RWPE1 (cell line): ENCODE data around the gene PDE4B.

Experiments used
- CTCF ChIA-PET: fragments of 350-600 bp; sonication (Branson Sonifier 250); formaldehyde crosslinking; extraction: SDS; loops from one replicate; lab custom pipeline; 2021; lab: Yijun Ruan, JAX
- POLR2A ChIA-PET: fragments of 400-600 bp; formaldehyde crosslinking; extraction: SDS; loops from one replicate; lab custom pipeline; 2020; ENCODE audit warnings: antibody characterized with exemption; ENCODE audit not compliant: low non-redundant PET; lab: Yijun Ruan, JAX
- DNase-seq: peaks from one replicate; pipeline ENCODE4 v3.0.0; 2012; ENCODE audit warnings: low spot score
- H3K27ac ChIP-seq: fragments of 450-650 bp; 2 replicates; pipeline ENCODE4 v1.5.1; 2017
- TF ChIP-seq, protein P1 (sequence below): fragments of 450-650 bp; conservative IDR thresholded peaks from 2 replicates; pipeline ENCODE4 v1.5.1; 2017; ENCODE audit warnings: low read depth, mild to moderate bottlenecking

The PDE4B gene

DNA sequence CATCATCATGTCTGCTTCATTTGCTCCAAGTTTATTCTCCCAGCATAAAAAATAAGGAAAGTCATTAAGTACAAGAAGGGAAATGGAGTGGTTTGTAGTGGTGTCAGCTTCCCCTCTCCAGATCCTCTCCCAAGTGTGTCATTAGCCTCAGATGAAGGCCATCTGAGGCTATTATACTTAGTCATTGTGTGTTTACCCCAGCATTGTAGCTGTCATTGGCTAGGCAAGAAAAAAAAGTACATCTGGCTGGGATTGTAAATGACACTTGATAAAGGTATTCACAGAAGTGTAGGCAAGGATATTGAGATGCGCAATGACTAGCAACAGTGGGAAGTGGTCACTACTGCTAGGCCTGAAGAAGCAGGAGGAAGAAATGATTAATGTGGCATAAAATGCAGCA is 424.3 kb downstream of the PDE4B start:
- TF ChIP-seq, protein P1, sequence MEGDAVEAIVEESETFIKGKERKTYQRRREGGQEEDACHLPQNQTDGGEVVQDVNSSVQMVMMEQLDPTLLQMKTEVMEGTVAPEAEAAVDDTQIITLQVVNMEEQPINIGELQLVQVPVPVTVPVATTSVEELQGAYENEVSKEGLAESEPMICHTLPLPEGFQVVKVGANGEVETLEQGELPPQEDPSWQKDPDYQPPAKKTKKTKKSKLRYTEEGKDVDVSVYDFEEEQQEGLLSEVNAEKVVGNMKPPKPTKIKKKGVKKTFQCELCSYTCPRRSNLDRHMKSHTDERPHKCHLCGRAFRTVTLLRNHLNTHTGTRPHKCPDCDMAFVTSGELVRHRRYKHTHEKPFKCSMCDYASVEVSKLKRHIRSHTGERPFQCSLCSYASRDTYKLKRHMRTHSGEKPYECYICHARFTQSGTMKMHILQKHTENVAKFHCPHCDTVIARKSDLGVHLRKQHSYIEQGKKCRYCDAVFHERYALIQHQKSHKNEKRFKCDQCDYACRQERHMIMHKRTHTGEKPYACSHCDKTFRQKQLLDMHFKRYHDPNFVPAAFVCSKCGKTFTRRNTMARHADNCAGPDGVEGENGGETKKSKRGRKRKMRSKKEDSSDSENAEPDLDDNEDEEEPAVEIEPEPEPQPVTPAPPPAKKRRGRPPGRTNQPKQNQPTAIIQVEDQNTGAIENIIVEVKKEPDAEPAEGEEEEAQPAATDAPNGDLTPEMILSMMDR, result no peak
- POLR2A ChIA-PET, result no interaction called here
- DNase-seq, result no peak
- no peak overlapping the region for H3K27ac ChIP-seq
- CTCF ChIA-PET, result interaction anchor here (0.6 kb wide), 2 partner anchors 11 to 373 kb away, joined by 3 read pairs; no protein-coding TSS in a partner anchor

DNA sequence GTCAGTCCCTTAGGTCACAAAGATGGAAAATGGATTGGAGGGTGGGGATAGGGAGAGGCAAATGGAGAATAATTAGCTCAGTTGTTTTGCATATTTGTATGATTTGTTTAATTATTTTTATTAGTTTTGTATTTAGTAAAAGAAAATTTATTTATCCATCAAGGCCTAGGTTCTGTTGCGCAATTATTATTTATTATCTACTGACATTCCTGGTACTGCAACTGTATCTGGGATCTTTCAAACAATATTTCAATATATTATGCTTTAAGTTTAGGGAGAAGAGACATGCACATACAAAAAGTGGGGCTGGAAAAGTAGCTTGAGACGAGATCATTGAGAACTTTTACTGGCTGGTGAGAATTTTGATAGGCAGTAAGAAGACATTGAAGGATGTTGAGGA is 424.9 kb downstream of the PDE4B start:
- no peak overlapping the region for H3K27ac ChIP-seq
- DNase-seq, result no peak
- ChIA-PET POLR2A (no interaction called here), CTCF (interaction anchor here (0.6 kb wide), 1 partner anchor 11 kb away, joined by 3 read pairs; no protein-coding TSS in a partner anchor)
- TF ChIP-seq, protein P1, result no peak

DNA sequence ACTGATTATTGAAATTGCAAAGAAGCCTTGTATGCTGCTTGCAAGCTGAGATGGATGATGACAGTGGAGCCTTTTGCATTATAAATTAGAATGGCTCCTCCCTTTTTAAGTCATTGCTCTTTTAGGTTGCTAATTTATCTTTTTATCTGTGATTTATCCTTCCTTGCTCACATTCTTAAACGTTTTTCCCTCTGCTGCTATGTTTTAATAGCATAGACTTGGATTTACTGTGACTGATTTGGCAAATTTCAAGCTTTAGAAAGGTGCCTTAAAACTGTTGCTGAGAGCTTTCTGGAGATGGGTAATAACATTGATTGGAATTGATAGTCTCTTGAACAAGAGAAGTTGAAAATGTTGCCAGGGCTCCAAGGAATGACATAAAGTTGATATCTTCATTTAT is 427.8 kb downstream of the PDE4B start:
- no peak overlapping the region for H3K27ac ChIP-seq
- TF ChIP-seq, protein P1, result no peak
- ChIA-PET CTCF (no interaction called here), POLR2A (interaction anchor here (0.6 kb wide), 1 partner anchor 921 kb away, joined by 4 read pairs; no protein-coding TSS in a partner anchor)
- no peak for DNase-seq

DNA sequence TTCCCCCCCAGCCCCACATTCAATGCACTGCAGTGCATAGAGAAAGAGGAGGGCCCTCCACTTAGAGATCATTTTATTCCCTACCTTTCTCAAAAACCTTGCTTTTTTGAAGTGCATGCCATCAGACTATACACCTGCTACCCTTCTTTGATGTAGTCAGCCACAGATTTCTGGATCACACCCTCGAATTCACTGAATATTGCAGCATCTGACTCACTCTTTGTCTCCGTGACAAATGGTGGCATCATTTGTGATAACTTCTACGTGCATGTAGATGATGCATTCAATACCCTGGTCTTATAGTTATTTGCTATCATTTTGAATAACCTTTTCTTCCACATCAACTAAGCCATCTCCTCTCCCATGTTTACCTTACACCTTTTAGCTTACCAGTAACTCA is 431.0 kb downstream of the PDE4B start:
- POLR2A ChIA-PET, result no interaction called here
- CTCF ChIA-PET, result no interaction called here
- no peak overlapping the region for H3K27ac ChIP-seq
- TF ChIP-seq, protein P1, result no peak
- DNase-seq, result no peak

DNA sequence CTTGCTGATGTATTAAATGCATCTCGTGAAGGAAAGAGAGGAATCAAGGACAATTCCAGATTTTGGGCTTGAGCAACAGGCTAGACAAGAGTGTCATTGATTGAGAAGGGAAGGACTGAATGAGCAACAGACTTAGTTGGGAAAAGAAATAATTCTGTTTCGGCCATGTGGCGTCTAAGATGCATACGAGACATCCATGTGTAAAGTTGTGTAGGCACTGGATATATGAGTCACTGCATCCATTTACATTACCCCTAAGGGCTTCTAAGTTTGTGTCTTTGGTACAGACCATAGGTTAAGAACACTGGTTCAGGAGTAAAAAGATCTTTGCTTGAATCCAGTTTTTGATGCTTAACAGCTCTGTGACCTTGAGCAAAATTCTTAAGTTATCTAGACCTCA is 434.3 kb downstream of the PDE4B start:
- ChIA-PET CTCF (interaction anchor here (0.7 kb wide), 1 partner anchor 20 kb away, joined by 3 read pairs; no protein-coding TSS in a partner anchor), POLR2A (no interaction called here)
- TF ChIP-seq, protein P1, result no peak
- H3K27ac ChIP-seq, result no peak overlapping the region
- DNase-seq, result no peak

DNA sequence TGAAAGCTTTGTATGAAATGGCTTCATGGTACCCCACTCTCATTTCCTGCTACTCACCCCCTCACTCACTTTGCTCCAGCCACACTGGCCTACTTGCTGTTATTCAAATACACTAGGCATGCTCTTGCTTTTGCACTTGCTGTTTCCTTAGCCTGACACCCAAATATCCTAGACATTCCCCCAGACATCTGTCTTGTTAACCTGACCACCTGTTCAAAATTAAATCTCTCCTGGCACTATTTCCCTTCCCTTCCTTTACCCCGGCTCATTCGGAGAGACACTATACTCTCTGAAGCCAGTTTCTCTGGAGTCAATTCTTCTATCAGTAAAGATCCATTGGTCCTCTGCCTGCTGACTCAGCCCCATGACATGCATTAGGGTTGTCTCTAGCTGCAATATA is 435.3 kb downstream of the PDE4B start:
- TF ChIP-seq, protein P1, result no peak
- ChIA-PET POLR2A (no interaction called here), CTCF (interaction anchor here (0.7 kb wide), 1 partner anchor 21 kb away, joined by 3 read pairs; no protein-coding TSS in a partner anchor)
- no peak overlapping the region for H3K27ac ChIP-seq
- DNase-seq, result no peak
